ENCODE measurements around the gene TPPP. TPM values are rescaled to one million over a fixed set of nuclear protein-coding genes. Genes with fewer than 3 reads are reported as not detected.

The TPPP gene
- total RNA-seq, 1 experiment from 2014 or later, result 1.8 TPM

GRCh38 chr5:654071-654778, 38.9 kb downstream of the TPPP start:
- CTCF ChIA-PET, result no interaction called here
- Mint-ChIP-seq H3K4me1 (no peaks in the 10 kb centered on the region), H3K36me3 (peaks cover 66% of the 10 kb centered on the region), H3K27me3 (ENCODE audit: low read depth) (no peaks in the 10 kb centered on the region), H3K27ac (no peak overlapping the region), H3K4me3 (no peak overlapping the region), H3K9me3 (peaks cover 19% of the 10 kb centered on the region)
- DNase-seq (ENCODE audit: low spot score) (no peak), ATAC-seq (no peak)
- TF ChIP-seq KAT7 (CRISPR knock-in tag; IDR thresholded peaks at IDR 0.05; ENCODE audit: borderline replicate concordance), result no peak
- no peak for TF ChIP-seq ZNF232 (CRISPR knock-in tag; IDR thresholded peaks at IDR 0.05)
- TF ChIP-seq ZNF219 (CRISPR knock-in tag; IDR thresholded peaks at IDR 0.05; ENCODE audit: borderline replicate concordance), result no peak
- TF ChIP-seq ZBTB43 (CRISPR knock-in tag; IDR thresholded peaks at IDR 0.05), result no peak
- TF ChIP-seq FOXP4 (CRISPR knock-in tag; IDR thresholded peaks at IDR 0.05), result no peak
- no peak for TF ChIP-seq HMGXB4 (CRISPR knock-in tag; IDR thresholded peaks at IDR 0.05)
- TF ChIP-seq IRF1 (CRISPR knock-in tag; IDR thresholded peaks at IDR 0.05), result no peak
- no peak for TF ChIP-seq ETV6 (CRISPR knock-in tag; IDR thresholded peaks at IDR 0.05)
- no peak for TF ChIP-seq SMAD4 (CRISPR knock-in tag; IDR thresholded peaks at IDR 0.05)
- no peak for TF ChIP-seq E2F4 (CRISPR knock-in tag; IDR thresholded peaks at IDR 0.05; ENCODE audit: borderline replicate concordance, low read depth)
- TF ChIP-seq MXD4 (CRISPR knock-in tag; IDR thresholded peaks at IDR 0.05; ENCODE audit: borderline replicate concordance), result no peak
- TF ChIP-seq ZNF532 (CRISPR knock-in tag; IDR thresholded peaks at IDR 0.05; ENCODE audit: borderline replicate concordance), result no peak
- POLR2A ChIA-PET, result no interaction called here
